HG02678 (cell line): Measurements from ENCODE around the gene NBDY.
"Not testable (repeated sequence)": the region's sequence is repeated elsewhere in the genome, so short reads cannot be mapped to it uniquely, and the experiment has no call there.

Experiments
- ATAC-seq: cut with Tn5 transposase; IDR thresholded peaks from one replicate; pipeline ENCODE4 v1.9.1; 2021; ENCODE audit warnings: mild to moderate bottlenecking, moderate library complexity; ENCODE audit not compliant: unreplicated experiment

Gene NBDY, protein sequence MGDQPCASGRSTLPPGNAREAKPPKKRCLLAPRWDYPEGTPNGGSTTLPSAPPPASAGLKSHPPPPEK

DNA sequence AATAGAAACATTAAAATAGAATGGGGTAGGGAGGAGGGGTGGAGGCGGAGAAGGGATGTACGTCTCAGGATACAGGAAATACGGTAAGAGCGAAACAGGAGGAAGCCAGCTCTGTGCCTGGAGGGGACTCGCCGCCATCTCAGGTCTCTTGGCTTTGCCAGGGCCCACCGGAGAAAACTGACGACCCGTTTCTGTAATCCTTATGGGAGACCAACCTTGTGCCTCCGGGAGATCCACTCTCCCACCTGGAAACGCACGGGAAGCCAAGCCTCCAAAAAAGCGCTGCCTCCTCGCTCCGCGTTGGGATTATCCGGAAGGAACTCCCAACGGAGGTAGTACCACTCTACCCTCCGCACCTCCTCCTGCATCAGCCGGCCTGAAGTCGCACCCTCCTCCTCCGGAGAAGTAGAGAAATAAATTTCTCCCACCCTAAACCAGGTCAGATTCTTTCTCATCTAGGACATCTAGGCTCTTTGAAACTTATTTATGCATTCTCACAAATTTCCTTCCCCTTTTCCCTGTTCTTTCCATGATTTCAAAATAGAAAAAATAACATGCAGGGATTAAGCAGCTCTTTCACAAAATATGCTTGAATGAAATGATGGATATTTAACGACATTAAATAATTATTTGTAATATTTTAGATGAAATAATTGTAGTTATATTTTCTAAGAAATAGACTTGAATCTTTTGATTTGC, at the start of gene NBDY:
TSS of gene NBDY (plus strand) at position 92 of the 699 bp plus-strand sequence. CDS start at position 203, 111 bp downstream.
- ATAC-seq = peak; percentile 73

DNA sequence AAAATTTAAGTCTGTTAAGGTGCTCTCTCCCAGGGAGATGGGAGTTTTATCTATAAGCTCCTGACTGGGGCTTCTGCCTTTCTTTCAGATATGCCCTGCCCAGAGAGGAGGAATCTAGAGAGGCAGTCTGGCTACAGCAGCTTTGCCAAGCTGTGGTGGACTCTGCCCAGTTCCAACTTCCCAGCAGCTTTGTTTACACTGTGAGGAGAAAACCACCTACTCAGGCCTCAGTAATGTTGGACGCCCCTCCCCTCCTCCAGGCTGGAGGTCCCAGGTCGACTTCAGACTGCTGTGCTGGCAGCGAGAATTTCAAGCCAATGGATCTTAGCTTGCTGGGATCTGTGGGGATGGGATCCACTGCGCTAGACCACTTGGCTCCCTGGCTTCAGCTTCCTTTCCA, 24.5 kb upstream of the NBDY start:
- not testable (repeated sequence) for ATAC-seq

DNA sequence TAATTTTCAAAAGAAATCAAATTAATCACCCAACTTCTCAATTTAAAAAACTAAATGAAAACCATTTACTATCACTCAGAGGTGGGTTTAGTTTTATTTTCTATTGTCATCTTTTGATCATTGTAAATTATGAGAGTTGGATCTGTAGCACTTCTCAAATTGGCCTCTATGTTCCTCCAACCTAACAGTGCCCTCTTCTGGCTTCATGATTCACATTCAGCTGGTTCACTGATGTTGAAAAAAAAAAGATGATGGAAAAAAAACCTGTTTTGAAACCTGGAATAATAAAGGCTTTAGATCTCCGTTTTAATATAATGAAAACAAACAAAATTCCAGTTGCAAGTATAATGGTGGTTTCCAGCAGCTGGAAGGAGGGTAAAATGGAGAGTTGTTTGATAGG, 2.4 kb upstream of the NBDY start:
- ATAC-seq = peak; percentile 38

DNA sequence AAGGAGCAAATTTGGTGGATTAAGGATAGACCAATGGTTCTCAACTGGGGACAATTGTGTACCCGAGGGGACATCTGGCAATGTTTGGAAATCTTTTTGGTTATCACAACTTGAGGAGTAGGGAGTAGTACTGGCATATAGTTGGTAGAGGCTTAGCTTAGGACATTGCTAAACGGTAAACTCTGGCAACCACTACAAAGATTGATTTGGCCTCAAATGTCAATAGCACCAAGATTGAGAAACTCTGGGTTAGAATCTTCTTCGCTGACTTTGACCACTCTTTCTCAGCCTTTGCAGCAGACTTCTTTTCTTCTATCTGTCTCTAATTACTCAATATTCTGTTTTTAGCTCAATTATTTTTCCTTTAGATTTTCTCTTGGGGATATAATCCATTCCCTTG, 1.5 kb upstream of the NBDY start:
- ATAC-seq = no peak

DNA sequence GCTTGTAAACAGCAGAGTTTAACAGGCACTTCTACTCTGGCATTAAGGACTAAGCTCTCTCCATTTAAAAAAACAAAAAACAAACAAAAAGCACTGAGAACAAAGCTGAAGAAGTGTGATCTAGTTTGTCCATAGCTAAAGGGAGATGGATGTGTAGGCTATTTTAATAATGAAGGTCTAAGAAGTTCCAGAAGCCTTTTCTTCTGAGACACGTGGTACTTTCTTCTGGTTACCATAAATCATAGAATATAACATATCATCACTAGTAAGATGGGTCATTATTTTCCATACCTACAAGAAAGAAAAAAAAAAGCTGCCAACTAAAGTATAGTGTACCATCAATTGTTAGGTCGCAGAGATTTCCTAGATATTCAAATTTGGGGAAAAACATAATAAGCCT, 722 bp upstream of the NBDY start:
- peak; percentile 34 for ATAC-seq

DNA sequence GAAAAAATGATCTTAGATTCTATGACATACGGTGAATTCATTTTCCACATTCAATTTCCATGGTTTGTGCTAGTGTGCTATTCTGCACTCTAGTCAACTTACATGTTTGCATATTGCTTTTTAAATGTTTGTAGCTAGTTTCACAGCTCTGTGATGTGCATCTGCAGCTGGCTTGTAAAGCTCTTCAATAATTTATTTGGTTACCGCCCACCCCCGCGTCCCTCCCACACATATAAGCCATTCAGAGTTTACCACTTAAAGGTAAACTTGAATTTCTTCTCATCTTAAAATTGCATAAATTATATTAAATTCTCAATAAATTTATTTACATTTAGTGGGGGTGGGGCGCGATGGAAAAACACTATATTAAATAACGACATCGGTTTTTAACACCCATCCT, 291 bp upstream of the NBDY start:
- ATAC-seq = peak; percentile 46

DNA sequence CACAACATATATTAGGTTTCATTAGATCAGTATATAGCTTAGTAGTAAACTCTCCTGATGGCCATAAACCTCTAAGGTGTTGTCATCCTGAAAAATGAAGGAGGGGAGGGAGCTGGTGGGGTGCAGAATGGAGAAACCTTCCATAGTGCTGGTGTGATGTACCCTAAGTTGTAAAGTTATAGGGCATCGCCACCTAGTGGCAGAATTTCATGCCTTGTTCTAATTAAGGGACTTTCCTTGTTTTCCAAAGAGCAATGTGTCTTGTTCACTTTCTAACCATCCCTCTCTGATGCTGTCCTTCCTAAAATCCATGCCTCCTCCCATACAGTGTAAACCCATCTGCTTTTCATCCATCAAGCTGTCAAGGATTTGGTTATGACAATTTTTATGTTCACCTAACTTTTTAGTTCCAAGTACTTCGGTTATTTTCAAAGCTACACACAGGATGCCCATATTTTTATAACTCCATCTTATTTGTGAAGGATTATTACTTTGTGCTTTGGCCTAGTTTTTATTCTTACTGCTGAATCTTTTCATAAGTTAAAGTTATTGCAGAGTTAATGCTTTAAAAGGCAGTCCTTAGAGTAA, 4.5 kb downstream of the NBDY start:
- ATAC-seq = peak; percentile 35

DNA sequence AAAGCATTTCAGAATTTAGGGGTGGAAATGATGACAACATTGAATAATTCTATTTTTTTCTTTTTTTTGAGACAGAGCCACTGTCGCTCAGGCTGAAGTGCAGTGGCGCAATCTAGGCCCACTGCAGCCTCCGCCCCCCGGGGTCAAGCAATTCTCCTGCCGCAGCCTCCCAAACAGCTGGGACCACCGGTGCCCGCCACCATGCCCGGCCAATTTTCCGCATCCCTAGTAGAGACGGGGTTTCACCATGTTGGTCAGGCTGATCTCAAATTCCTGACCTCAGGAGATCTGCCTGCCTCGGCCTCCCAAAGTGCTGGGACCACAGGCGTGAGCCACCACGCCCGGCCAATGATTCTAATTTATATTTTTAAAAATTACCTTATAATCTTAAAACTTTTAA, 7.2 kb downstream of the NBDY start:
- no peak for ATAC-seq

DNA sequence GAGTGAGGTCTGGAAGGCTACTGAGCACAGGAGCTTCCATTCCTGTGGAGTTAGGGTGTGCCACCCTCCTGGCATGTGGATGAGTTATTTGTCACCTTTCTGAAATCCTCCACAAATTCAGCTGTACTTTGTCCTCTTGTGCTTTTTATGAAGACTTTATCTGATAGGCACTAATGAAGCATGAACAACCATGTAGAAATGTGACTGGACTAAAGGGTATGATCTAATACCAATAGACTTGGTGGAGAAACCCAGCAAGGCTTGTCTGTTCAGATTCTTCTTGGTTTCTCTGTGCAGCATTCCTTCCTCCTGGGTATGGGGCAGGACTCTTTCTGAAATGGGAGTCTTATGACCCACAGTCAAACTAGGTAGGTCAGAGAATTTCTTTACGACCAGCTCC, 9.6 kb downstream of the NBDY start:
- ATAC-seq = no peak

DNA sequence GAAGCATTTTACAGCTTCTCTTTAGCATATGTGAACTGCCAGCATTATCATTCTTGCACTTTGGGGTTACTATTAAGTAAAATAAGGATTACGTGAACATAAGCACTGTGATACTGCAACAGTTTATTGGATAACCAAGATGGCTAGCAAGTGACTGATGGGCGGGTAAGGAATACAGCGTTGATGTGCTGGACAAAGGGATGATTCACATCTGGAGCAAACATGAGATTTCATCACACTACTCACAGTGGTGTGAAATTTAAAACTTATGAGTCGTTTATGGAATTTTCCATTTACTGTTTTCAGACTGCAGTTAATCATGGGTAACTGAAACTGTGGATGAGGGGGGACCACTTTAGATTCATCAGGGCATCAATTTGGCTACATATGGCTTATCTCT, 16.0 kb downstream of the NBDY start:
- ATAC-seq = no peak

DNA sequence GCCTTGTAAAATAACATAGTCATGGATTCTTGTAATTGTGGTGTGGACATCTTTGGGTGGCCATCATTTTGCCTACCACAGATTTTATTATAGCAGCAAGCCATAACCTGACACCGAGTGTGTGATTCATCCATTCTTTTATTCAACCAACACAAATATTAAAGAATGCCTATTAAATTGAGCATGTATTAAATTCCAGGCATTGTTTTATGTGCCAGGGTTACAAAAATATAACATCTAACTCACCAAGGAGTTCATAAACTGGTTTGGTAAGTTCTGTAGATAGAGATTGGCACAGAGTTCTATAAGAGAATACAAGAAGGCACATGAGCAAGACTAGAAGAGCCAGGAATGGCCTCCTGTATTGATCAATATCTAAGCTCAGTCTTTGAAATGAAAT, 18.0 kb downstream of the NBDY start:
- no peak for ATAC-seq

DNA sequence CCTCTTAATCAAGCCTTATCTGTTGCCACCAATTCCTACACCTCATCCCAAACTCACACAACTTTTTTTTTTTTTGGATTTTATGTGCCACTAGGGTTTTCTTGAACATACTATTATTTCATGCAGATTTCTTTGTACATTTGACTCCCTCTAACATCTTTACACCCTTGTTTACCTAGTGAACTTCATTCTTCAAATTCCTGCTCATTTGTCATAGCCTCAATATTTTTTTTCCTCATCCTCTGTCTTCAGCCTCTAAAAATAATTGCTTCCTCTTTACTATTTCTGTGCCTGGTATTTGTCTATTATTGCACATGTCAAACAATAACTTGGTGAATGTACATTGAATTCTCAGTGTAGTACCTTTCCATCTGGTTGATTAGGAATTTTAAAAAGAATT, 22.0 kb downstream of the NBDY start:
- no peak for ATAC-seq

DNA sequence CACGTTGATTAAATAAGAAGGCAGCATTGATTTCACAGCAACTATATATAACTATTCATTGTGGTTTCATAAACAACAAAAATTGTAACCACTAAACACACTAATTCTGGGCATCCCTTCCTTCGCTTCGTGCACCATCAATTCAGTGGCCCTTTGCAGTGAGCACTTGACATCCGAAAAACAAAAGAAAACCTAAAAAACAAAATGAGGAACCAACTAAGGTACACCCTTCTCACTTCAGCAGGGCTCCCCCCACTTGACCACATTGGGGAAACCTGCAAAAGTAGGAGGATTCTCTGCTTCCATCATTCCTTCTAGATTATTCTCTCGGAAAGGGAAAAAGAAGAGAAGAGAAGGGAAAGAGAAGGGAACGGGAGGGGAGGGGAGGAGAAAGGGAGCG, 28.3 kb downstream of the NBDY start:
- no peak for ATAC-seq

DNA sequence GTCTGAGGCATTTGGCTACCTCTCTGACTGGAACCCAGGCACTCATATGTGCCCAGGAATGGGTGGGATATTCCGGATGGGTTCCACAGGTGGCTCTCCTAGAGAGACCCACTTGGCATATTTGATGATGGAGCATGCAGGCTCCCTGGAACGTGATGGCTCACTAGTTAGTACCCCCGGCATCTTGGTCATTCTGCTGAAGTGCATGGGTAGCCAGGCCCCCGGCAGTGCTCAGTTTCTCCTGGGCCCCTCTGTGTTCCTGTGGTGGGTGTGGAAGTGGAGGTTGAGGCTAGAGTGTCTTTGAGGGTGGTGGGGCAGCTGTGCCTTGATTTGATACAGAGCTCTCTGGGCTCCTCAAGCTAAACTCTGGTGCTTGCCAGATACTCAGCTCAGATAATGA, 29.4 kb downstream of the NBDY start:
- no peak for ATAC-seq

DNA sequence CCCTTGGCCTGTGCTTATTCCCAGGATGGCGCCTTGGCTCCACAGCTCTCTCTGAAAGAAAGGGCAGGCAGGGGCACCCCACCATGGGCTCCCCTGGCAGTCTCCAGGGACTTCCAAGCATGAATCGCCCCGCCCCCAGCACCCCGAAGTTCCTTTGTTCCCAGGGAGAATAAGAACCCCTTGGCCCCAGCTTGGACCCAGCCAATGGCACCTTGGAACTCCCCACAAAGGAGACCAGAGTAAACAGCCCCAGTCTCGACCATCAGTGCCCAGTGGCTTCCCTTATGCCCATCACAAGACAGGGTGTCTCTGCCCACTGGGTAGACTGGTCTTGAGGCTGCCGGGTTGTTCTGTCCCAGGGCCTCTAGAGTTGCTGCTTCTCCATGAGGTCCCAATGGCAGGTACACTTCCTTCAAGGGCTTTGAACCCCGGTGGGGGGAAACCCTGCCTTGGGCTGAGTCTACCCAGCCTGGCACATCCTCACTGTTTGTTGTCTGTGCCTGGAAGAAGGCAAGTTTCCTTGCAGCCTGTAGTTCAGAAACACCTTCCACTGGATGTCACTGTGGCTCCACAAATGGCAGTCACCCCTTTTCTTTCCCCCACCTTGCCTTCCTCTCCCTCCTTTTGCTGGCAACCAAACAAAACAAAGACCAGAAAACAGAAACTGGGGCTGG, 30.8 kb downstream of the NBDY start:
- ATAC-seq = no peak

DNA sequence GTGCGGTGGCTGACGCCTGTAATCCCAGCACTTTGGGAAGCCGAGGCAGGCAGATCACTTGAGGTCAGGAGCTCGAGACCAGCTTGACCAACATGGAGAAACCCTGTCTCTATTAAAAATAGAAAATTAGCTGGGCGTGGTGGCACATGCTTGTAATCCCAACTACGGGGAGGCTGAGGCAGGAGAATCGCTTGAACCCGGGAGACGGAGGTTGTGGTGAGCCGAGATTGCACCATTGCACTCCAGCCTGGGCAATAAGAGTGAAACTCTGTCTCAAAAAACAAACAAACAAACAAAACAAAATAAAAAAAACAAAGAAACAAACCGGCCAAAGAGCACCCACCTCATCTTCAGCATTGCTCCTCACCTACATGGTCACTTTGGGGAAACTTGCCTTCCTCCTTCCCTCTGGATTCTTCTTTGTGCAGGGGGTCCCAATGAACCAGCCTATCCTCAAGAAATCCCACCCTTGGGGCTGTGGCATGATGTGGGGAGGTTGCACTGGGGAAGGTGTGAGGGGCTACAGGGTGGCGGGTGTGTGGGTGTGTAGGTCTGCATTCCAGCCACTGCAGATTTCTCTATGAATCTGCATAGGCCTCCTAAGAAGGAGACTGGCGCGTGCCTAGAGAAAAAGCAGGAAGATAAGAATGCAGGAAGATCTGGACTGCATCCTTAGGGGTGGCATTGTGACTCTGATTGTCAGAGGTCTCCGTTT, 31.5 kb downstream of the NBDY start:
- not testable (repeated sequence) for ATAC-seq

DNA sequence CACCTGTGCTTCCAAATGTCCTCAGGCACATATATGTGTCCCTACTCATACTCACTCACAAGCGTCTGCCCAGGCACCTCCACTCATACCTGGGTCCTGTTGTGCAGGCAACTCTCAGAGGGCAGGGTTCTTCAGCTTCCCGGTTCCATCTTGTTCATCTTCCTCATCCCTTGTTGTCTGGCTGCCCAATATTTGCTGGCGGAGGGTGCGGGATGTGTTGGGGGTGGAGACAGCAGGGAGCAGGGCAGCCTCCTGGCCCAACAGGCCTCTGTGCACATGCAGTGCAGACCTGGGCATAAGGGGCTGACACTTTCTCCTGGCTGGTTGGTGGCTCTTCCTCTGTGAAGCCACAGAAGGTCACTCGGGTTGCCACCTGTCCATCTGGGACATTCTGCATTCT, 32.1 kb downstream of the NBDY start:
- ATAC-seq = no peak

DNA sequence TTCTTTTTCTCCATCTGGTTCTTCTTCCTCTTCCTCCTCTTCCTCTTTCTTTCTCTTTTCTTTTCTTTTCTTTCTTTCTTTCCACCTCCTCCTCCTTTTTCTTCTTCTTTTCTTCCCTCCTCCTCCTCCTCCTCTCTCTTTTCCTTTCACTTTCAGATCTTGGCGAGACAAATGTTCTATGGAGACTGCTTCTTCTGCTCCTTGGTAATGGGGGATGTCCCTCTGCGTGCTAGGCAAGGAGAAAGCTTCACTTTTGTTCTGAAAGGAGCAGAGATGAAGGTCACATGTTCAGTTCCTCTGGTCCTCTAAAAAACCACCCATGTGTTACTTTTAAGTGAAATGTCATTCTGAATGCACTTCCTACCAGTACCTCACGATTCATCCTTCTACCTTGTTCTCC, 33.2 kb downstream of the NBDY start:
- peak; percentile 38 for ATAC-seq

DNA sequence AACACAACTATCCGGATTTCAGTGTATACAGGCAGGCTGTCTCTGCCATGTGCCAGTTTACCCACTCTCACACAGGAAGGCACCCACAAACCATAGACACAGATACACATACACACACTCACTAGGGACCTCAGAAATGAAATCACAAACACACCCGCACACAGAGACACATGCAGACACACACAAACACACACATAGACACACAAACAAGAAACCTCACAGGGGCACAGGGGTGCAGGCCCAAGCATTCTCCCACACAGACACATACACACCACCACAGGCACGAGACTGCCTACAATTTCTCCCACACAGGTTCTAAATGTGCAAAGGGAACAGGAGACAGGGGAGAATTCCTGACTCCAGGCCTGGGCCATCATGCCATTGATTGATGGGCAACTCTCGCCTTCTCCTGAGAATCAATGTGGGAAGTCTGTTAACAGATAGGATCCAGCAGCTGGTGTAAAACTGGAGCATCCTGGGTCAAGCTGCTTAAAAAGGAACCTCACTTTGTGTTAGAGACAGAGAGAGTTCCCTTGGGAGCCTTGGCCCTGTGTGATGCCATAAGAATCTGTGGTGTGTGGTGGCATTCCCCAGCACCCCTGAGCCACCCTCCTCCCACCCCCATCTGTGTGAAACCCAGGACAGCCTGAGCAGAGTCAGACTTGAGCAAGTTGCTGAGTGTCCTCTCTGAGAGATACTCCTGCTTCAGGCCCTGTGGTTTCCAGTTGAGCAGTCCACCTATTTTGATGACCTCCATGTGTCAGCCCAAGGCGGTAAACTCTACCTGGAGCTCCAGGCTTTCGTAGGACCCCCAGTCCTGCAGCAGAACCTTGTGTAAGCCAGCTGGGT, 33.9 kb downstream of the NBDY start:
- no peak for ATAC-seq

DNA sequence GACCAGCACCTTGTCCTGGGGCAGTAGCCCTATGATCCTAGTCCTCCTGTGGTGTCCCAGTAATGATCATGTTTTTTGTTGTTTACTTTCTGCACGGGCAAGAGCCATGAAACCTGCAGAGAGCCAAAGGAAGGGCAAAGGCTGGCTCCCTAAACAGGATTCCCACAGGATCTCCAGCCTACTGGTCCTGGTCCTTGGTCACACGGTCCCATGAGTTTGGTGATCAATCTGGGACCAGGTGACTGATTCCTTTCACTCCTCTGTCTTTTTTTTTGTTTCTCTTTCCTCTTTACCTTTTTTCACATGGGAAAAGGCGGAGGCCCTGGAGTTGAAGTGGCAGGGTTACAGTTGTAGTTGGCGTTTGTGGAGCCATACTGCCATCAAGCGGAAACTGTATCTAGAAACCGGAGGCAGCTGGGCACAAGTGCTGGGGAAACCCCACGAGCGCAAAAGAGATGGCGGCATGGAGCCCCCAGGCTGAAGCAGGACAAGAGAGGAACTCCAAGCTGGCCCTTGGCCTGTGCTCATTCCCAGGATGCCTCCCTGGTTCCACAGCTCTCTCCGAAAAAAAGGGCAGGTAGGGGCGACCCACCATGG, 34.6 kb downstream of the NBDY start:
- no peak for ATAC-seq
